Superior temporal gyrus (tissue), 1 donor: ENCODE measurements around the gene DOP1B.
"Not testable (repeated sequence)": the region's sequence is repeated elsewhere in the genome, so short reads cannot be mapped to it uniquely, and the experiment has no call there.

Experiments used
- DNase-seq: peaks from one replicate; pipeline ENCODE4 v3.0.0-alpha.2; 2016; ENCODE audit errors: extremely low spot score

DOP1B gene

DNA sequence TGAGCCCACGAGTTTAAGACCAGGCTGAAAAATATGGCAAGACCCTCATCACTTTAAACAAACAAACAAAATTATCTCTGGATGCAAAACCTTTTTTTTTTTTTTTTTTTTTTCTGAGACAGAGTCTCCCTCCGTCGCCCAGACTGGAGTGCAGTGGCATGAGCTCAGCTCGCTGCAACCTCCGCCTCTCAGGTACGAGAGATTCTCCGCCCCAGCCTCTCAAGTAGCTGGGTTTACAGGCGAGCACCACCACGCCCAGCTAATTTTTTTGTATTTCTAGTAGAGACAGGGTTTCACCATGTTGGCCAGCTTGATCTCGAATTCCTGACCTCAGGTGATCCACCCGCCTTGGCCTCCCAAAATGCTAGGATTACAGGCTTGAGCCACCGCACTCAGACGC is 16.8 kb upstream of the DOP1B start:
- not testable (repeated sequence) for DNase-seq

DNA sequence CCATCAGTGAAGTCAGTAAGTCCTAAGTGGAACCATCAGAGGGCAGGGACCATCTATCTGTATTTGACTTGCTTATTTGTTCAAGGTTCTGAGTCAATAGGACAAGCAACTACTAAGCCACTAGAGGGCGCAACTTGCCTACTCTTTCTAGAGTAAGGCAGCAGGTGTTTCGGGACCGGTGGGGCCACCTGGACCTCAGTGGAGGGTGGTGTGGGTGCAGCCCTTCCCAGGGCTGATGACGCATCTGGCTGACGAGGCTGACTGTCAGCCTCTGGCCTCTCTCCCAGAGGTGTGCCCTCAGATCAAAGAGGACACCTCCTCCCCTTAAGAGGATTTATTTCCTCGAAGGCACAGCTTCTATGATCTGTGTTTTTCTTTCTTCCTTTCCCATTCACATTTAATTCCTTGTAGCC is 15.1 kb upstream of the DOP1B start:
- peak; percentile 97 for DNase-seq

DNA sequence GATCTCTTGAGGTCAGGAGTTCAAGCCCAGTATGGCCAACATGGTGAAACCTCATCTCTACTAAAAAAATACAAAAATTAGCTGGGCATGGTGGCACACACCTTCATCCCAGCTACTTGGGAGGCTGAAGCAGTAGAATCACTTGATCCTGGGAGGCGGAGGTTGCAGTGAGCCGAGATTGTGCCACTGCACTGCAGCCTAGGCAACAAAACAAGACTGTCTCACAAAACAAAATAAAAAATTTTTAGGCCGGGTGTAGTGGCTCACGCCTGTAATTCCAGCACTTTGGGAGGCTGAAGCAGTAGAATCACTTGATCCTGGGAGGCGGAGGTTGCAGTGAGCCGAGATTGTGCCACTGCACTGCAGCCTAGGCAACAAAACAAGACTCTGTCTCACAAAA is 12.4 kb upstream of the DOP1B start:
- DNase-seq, result not testable (repeated sequence)

DNA sequence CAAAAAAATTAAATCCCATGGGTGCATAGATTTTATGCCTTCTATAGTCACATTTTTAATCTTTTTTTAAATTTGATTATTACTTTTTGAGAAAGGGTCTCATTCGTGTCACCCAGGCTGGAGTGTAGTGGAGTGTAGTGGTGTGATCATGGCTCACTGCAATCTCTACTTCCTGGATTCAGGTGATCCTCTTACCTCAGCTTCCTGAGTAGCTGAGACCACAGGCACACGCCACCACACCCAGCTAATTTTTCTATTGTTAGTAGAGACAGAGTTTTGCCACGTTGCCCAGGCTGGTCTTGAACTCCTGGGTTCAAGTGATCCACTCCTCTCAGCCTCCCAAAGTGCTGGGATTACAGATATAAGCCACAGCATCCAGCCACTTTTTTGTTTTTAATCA is 11.4 kb upstream of the DOP1B start:
- no peak for DNase-seq

DNA sequence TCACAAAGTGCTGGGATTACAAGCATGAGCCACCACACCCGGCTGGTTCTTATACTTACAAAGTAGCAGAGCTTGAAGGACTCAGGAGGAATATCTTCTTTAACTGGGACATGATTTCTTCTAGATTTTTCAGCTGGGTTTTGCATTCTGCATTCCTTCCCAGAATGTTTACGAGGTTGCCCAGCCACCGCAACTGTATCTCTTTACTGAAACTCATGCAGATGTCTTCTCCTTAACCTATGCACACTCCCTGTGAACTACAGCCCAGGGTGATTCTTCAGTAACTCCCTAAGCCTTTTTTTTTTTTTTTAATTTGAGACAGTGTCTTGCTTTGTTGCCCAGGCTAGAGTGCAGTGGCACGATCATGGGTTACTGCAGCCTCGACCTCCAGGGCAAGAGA is 8.7 kb upstream of the DOP1B start:
- no peak for DNase-seq

DNA sequence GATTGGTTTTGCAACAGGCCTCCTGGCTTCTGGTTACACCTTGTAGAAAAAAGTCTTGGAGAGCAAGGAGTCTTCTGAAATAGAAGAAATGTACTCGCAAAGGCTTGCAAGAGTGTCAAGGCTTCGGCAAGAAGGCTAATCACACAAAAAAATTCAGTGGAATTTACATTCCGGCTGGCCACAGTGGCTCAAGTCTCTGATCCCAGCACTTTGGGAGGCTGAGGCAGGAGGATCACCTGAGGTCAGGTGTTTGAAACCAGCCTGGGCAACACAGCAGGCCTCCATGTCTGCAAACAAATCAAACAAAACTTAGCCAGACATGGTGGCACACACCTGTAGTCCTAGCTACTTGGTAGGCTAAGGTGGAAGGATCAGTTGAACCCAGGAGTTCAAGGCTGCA is 7.7 kb upstream of the DOP1B start:
- no peak for DNase-seq

DNA sequence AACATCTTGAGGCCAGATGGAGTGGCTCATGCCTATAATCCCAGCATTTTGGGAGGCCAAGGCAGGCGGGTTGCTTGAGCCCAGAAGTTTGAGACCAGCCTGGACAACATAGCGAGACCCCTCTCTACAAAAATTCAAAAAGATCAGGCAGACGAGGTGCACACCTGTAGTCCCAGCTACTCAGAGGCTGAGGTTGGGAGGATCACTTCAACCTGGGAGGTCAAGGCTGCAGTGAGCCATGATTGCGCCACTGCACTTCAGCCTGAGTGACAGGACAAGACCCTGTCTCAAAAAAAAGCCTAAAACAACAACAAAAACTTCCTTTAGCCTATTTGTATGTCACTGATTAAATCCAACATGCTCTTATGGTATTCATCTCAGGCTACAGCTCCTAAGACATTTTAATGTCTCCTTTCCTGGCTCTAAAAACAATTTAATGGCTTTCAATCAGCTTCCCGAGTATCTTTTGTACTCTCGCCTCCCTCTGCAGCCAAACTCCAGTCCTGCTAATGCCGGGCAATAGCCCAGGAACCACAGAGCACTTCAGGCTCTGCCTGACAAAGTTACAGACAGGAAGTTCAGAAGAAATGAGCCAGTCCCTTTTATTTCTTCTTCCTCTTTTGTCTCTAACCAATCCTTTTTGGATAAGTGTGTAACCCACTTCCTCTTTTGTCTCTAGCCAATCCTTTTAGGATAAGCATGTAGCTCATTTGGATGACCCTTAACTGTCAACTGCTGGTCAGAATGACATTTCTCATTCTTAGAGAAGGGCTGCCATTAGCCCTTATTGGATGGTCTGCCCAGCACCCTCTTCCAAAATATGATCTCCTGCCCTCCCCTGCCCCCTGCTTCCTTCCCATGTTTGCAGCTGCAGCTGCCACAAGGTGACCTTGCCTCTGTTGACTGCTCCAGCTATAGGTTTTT is 6.6 kb upstream of the DOP1B start:
- DNase-seq, result peak; percentile 63

DNA sequence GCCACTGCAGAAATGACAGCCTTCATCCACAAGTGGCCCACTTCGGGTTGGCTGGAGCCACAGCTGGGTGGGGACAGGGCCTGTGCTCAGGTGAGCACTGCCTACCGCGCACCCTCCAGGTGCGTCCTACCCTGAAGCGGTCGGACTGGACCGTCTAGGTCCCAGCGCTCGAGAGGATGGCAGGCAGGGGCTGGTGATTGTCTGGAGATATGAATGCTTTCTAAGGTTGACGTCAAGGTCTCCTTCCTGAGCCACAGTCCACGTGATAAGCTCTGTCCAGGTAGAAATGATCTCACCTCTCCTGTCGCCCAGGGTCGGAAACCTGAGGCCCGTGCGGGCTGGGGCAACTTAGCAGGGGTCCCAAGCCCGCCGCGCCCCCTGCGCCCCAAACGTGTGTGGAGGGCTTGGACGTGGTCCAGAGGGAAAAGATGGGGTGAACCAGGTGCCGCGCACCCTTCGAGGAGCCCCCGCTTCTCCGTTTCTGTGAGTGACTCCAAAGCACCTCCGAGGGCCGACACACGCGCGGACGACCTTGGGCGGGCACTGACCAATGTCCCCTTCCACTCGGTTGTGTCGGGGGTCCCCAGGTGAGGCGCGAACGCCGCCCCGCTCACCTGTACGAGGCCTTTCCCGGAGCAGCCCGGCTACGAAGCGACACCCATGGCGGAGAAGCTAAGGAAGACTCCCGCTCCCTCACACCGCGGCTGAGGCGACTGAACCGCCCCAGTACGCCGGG is 853 bp upstream of the DOP1B start:
- no peak for DNase-seq

DNA sequence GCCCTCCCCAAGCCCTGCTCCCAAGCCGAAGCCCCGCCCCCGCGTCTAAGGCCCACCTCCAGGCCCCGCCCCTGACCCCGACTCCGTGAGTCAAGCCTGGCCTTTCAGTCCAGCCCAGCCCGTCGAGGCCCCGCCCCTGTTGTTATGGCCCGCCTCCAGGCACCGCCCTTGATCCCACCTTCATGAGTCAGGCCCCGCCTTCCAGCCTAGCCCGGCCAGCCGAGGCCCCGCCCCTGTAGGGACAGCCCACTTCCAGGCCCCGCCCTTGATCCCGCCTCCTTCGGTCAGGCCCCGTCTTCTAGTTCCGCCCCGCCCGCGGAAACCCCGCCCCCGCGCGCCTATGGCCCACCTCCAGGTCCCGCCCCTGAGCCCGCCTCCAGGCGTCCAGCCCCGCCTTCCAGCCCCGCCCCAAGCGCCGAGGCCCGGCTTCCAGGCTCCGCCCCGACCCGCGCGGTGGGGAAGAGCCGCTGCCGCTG is 247 bp upstream of the DOP1B start:
- DNase-seq, result peak; percentile 98

DNA sequence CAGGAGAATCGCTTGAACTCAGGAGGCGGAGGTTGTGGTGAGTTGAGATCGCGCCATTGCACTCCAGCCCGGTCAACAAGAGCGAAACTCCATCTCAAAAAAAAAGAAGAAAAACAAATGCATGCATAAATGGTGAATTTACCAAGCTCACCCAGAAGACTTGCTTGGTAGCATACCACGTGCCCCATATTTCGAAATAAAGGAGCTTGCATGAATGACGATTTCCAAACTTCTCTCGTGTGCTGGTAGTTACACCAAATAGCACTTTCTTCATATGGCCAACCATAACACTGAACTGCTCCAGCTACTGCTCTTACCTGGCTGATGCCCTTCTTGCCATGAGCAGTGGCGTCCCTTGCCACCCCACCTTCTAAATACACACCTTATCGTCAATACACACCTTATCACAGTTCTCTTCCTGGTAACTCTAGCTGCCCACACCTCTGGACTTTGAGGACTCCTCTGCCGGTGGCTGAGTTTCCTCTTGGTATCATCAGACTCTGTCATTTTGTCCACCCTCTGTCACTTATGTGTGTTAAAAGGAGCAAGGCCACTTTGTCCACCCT is 2.8 kb downstream of the DOP1B start:
- no peak for DNase-seq

DNA sequence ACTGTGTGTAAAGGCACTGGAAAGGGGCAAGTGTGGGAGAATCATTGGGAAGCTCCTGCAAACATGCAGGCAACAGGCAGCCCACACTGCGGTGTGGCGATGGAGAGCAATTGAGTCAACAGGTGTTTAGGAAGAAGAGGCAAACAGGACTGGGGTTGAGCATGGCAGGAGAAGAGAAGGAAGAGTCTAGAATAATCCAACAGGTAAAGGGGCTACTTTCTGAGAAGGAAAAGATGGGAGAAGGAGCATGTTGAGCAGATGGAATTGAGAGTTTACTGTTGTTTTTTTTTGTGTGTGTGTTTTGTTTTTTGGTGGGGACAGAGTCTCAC is 4.2 kb downstream of the DOP1B start:
- DNase-seq, result no peak

DNA sequence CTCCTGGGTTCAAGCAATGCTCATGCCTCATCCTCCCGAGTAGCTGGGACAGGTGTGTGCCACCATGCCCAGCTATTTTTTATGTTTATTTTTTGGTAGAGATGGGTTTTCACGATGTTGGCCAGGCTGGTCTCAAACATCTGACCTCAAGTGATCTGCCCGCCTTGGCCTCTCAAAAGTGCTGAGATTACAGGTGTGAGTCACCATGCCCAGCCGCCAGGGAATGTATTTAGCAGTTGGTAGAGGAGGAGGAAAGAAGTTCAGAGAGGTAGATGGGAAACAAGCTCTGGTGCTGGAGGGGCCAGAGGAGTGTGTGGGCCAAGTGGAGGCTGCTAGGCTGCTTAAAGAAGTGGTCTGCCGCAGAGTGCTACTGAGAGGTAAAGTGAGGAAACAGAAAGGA is 6.0 kb downstream of the DOP1B start:
- DNase-seq, result no peak

DNA sequence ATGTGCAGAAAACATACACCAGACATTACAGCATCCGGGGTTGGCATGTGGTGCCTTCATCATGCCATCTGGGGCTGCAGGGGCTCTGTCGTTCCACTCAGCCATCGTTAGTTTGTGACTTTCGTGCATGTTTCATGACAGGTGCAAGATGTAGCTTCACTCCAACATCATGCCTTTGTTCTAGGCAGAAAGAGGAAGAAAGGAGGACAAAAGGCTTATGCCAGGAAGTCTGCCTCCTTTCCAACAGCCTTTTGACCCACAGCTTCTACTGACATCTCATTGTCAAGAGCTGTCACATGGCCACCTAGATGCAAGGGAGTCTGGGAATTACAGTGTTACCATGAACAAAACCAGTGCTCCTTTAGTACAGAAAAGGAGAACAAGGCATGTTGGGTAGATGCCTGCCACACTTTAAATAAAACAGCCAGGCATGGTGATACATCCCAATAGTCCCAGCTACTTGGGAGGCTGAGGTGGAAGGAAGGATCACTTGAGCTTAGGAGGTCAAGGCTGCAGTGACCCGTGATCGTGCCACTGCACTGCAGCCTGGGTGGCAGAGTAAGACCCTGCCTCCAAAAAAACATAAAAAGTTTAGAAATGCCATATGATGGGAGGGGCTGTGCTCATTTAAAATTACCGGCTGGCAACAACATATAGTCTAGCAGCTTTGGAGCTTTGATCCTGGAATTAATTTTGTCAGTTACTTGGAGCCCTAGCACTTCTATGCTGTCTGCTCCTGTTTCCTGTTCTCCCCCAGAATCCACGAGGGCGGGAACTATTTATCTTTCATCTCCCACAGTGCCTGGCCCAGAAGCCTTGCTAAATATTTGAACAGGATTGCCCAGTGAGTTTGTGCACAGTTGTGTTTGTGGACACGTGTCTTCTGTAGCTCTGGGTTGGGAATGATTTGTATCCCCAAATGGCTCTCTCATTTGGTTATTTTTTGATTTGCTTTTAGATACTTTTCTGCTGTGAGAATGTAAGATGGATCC is 7.4 kb downstream of the DOP1B start:
- no peak for DNase-seq

DNA sequence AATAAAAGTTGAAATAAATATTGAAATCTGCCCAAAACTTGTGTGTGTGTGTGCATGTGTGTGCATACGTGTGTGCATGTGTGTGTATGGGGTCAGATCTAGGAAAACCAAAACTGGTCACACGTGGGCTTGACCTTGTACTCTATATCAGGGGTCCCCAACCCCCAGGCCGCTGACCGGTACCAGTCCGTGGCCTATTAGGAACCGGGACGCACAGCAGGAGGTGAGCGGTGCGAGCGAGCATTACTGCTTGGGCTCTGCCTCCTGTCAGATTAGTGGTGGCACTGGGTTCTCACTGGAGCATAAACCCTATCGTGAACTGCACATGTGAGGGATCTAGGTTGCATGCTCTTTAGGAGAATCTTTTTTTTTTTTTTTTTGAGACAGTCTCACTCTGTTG is 8.7 kb downstream of the DOP1B start:
- DNase-seq, result no peak

DNA sequence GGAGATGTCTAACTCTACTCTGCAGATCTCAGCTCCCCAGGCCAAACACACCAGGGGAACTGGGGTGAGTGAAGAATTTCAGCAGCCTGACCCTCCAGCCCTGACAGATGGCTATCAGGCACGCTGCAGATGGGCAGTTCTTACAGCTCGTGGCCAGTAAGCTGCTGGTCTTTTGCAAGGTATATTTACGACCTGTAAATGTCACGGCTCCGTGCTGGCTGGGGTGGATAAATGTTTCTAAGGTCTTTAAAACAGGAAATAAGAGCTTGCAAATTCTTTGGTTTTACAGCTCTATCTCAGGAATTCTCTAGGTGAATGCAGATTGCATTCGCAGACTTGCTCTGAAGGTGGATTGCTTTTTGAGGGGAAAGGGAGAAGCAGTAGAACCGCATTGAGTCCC is 10.1 kb downstream of the DOP1B start:
- DNase-seq, result no peak

DNA sequence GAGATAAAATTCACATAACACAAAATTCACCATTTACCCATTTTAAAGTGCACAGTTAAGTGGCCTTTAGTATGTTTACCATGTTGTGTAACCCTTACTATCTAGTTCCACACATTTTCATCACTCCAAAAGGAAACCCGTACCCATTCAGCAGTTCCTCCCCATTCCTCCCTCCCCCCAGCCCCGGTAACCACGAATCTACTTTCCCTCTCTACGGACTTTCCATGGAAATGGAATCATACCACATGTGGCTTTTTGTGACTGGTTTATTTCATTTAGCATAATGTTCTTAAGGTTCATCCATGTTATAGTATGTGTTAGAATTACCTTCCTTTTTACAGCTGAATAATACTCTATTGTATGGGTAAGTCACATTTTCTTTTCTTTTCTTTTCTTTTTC is 10.9 kb downstream of the DOP1B start:
- no peak for DNase-seq

DNA sequence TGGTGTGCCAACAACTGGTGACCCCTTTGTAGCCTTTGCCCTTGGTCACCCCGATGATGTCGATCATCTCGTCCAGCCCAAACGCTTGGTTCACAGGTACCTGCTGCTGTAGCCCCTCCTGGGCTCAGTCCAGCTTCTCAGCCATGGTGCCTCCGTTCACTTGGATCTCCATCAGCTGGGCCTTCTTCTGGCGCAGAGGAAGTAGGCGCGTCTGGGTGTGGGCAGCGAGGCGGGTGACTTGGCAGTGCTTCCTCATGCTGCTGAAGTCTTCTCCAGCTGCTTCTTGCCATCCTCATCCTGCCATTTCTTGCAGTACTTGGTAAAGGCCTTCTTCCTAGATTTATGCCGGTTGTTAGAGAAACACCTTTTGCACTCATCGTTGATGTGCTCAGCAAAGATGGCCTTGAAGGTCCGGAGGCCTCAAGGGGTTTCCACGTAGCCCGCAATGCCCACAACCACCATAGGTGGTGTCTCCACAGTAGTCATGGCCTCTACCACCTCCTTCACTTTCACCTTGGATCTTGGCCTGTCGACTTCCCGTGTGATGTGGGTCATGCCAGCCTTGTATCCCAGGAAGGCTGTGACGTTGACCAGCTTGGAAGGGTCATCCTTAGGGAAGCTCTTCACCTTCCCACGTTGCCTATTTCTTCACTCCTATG is 13.0 kb downstream of the DOP1B start:
- no peak for DNase-seq

DNA sequence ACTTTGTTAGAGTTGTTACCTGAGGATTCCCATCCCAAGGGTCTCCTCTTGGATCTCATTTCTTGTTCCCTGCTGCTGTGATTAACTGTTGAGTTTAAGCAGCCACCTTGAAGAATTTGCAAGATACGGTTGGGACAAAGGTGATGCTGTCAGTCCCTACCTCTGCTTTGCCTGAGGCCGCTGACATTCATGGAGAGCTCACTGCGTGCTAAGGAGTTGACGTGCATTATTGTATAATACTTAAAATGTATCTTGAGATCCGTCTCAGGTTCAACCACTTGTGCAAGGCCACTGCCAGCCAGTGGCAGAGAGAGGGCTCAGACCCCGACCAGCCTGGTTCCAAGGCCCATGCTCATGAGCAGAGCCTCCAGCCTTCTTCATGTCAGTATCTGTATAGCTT is 14.2 kb downstream of the DOP1B start:
- DNase-seq, result no peak

DNA sequence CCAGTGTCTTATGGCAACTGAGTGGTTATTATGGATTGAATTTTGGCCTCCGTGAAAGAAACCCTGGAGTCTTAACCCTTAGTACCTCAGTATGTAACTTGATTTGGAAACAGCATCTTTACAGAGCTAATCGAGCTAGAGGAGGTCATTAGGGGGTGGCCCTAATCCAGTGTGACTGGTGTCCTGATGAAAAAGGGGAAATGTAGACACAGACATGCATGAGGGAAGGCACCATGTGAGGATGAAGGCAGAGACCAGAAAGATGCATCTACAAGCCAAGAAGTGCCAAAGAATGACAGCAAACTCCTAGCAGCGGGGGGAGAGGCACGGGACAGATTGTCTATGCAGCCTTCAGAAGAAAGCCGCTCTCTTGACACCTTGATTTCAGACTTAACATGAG is 14.7 kb downstream of the DOP1B start:
- no peak for DNase-seq

DNA sequence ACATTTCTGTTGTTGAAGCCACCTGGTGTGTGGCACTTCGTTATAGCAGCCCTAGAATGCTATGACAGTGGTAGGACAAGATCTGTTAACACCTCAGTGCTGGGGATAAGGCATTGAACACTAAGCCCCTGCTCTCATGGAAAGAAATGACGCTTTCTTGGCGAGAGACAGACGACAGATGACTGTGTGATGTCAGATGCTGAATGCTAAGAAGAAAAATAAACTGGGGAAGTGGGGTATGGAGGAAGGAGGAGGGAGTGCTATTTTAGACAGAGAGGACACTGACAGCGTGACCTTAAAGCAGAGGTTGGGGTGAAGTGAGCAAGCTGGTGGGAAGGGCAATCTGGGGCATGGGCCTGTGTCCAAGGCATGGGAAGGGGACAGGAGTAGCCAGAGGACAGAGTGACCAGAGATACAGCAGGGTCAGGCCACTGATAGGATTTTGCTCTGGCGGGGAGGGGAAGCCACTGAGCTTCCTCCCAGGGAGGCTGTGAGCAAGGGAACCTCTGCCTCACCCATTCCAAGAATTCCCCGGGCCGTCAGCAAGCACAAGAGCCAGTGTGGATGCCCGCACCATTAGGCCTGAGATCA is 15.2 kb downstream of the DOP1B start:
- no peak for DNase-seq

DNA sequence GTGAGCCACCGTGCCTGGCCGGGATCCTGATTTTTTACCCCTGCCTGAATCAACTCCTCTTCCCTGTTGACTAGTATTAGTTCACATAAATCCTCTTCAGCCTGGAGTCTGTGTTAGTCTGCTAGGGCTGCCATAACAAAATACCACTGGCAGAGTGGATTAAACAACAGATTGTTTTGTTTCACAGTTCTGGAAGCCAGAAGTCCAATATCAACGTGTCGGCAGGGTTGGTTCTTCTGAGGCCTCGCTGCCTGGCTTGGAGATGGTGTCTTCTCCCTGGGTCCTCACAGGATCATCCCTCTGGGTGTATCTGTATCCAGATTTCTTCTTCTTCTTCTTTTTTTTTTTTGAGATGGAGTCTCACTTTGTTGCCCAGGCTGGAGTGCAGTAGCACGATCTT is 18.2 kb downstream of the DOP1B start:
- no peak for DNase-seq
